PFSK-1 (cell line): Measurements from ENCODE around the gene DIABLO.

ENCODE experiments used
- FOXP2 ChIP-seq: optimal IDR thresholded peaks from 2 replicates; pipeline ENCODE3; 2011; ENCODE audit warnings: borderline replicate concordance, control low read depth, inconsistent platforms; ENCODE audit not compliant: insufficient read depth; ENCODE audit errors: extremely low read length, extremely low read depth
- POLR2AphosphoS5 ChIP-seq: IDR thresholded peaks from 2 replicates; pipeline ENCODE4 v1.6.1; 2012; ENCODE audit warnings: low read depth, mild to moderate bottlenecking, control low read depth, low read length, moderate library complexity
- REST ChIP-seq, 2 experiments: IDR thresholded peaks; 2 replicates each; pipeline versions ENCODE4 v1.6.1 to v1.8.0; 2011 to 2012; ENCODE audit warnings: low read depth in 2 of 2, low read length in 2 of 2, control low read depth in 1 of 2, inconsistent platforms in 1 of 2, mild to moderate bottlenecking in 1 of 2, moderate library complexity in 1 of 2; ENCODE audit not compliant: insufficient read depth in 1 of 2
- SIN3A ChIP-seq: IDR thresholded peaks from 2 replicates; pipeline ENCODE4 v1.6.1; 2012; ENCODE audit warnings: mild to moderate bottlenecking, low read length, moderate library complexity, borderline replicate concordance; ENCODE audit not compliant: insufficient read depth
- TAF1 ChIP-seq: IDR thresholded peaks from 2 replicates; pipeline ENCODE4 v1.6.1; 2012; ENCODE audit warnings: low read length, control low read depth, borderline replicate concordance; ENCODE audit not compliant: insufficient read depth

- TF ChIP-seq POLR2AphosphoS5 (no peak), REST (IDR thresholded peaks at IDR 0.05; ENCODE audit: insufficient read depth in 1 of 2, low read depth in 2 of 2, low read length in 2 of 2) (no peak), FOXP2 (no peak), TAF1 (no peak), SIN3A (no peak)
Measured at GRCh38 chr12:122199484-122200355, 26.1 kb downstream of the DIABLO start.
